ENCODE data around the gene COL8A1. TPM values are rescaled to one million over a fixed set of nuclear protein-coding genes. Genes with fewer than 3 reads are reported as not detected.

Gene COL8A1
- total RNA-seq, 2 experiments from 2014 or later, result not detected

DNA sequence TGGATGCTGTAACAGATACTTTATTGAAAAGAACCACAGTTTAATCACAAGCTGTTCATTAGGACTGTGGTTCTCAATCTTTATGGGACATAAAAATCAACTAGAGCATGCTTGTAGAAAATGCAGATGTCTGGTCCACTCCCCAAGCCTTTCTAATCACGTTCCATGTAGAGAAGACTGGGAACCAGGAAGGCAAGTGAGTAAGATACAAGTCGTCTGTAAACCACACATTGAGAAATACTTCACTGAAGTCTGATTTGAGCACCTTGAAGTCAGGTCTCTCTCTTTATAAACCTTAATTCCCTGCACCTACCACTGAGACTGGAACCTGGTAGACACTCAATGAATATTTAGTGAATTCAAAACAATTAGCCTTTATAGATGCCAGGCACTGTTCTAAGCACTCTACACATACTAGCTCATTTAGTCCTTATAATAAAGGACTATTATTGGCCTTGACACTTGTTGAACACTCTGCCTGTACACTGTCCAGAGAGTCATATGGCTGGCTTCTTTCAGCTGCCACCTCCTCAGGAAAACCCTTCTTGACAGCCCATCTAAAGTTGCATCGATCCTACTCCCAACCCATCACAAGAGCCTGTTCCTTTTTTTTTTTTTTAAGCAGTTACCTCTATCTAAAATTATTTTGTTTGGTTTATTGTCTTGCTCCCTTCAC is 120.2 kb downstream of the COL8A1 start:
- ChIA-PET CTCF (no interaction called here), POLR2A (no interaction called here)
- intact Hi-C loops (cut with micrococcal nuclease), result loop anchor here (10.0 kb wide), 1 partner anchor 114 kb away; no protein-coding TSS in a partner anchor
- no peaks in the 10 kb centered on the region for H3K27me3 Mint-ChIP-seq
- DNase-seq, result no peak
- H3K36me3 Mint-ChIP-seq, result no peaks in the 10 kb centered on the region
- H3K4me1 Mint-ChIP-seq (ENCODE audit: low read depth), result no peaks in the 10 kb centered on the region
- H3K9me3 Mint-ChIP-seq, result no peaks in the 10 kb centered on the region
- no peak overlapping the region for H3K4me3 Mint-ChIP-seq
- no peak overlapping the region for H3K27ac Mint-ChIP-seq

DNA sequence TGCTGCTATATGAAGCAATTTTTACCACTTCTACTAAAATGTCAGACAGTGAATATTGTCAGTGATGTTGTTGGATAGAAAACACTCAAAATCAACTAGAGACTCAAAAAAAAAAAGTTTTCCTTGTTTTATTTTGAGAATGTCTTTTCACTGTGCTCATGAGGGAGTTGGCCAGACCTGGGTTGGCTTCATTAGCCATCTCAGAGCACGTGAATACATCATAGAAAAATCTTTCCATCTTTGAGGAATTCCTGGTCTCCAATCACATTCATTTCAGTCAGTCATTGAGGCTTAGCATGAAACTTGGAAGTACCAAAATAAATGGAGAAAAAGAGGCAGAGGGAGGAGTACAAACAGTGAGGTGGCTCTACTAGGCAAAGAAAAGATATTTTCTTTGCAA is 121.6 kb downstream of the COL8A1 start:
- Mint-ChIP-seq H3K4me1 (ENCODE audit: low read depth) (no peaks in the 10 kb centered on the region), H3K4me3 (no peak overlapping the region), H3K9me3 (no peaks in the 10 kb centered on the region), H3K27me3 (no peaks in the 10 kb centered on the region), H3K36me3 (no peaks in the 10 kb centered on the region), H3K27ac (no peak overlapping the region)
- CTCF ChIA-PET, result no interaction called here
- POLR2A ChIA-PET, result no interaction called here
- intact Hi-C loops (cut with micrococcal nuclease), result no loop called here
- DNase-seq, result no peak

DNA sequence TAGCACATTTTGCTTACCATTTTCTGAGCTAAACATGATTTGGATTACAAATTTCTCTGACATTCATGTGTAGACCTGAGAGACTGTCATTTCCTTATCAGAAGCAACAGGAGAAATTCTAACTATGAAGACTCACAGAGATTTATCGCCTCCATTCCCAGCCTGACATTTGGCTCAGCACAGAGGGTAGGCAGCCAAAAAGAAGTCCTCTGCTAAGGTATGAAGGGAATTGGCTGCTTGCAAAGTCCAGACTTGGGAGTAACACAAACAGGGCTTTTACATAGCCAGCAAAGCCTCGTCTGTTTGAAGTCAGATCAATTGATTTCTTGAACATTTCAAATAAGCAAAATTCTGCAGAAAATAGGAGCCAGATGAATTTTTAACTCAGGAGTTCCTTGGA is 122.2 kb downstream of the COL8A1 start:
- H3K27ac Mint-ChIP-seq, result no peak overlapping the region
- ChIA-PET POLR2A (no interaction called here), CTCF (interaction anchor here (1.1 kb wide), 1 partner anchor 945 kb away, joined by 3 read pairs; no protein-coding TSS in a partner anchor)
- no peaks in the 10 kb centered on the region for H3K4me1 Mint-ChIP-seq (ENCODE audit: low read depth)
- H3K9me3 Mint-ChIP-seq, result no peaks in the 10 kb centered on the region
- H3K27me3 Mint-ChIP-seq, result no peaks in the 10 kb centered on the region
- intact Hi-C loops (cut with micrococcal nuclease), result no loop called here
- H3K4me3 Mint-ChIP-seq, result no peak overlapping the region
- no peak for DNase-seq
- no peaks in the 10 kb centered on the region for H3K36me3 Mint-ChIP-seq

DNA sequence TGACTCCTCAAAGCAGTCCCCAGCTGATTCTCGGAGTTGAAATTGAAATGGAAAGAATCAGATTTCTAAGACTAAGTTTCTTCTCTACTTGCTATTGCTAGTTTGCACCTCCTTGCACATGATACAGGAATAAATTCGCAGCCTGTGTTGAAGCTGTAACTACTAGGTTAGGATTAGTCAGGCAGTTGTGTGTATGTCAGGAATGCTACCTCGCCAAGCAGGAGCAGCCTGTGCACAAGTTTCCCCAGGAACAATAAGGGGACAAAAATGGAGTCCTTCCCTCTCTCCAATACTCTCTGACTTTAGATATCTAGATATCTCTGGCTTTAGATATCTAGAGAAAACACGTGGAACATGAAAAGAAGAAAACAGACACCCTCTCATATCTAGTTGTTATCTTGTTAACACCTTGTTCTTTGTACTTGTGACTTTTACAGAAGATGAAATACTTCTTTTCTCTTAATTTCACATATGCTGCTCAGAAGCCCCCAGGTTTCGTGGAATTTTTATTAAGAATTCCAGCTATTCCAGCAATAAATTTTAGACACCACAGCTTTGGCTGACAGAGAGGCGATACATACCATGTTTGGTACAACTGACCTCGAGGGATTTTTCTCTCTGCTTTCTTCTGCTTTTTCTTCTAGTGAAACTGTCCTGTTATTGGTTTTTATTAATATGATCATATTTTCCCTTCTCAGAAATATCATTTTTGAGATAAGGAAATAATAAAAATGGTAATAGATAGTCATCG is 123.2 kb downstream of the COL8A1 start:
- Mint-ChIP-seq H3K27me3 (no peaks in the 10 kb centered on the region), H3K27ac (no peak overlapping the region), H3K4me1 (ENCODE audit: low read depth) (no peaks in the 10 kb centered on the region), H3K36me3 (no peaks in the 10 kb centered on the region), H3K9me3 (no peaks in the 10 kb centered on the region), H3K4me3 (no peak overlapping the region)
- DNase-seq, result no peak
- intact Hi-C loops (cut with micrococcal nuclease), result no loop called here
- ChIA-PET CTCF (interaction anchor here (1.0 to 1.1 kb wide), 2 partner anchors 8 to 946 kb away, joined by 3 to 4 read pairs; no protein-coding TSS in a partner anchor), POLR2A (no interaction called here)

DNA sequence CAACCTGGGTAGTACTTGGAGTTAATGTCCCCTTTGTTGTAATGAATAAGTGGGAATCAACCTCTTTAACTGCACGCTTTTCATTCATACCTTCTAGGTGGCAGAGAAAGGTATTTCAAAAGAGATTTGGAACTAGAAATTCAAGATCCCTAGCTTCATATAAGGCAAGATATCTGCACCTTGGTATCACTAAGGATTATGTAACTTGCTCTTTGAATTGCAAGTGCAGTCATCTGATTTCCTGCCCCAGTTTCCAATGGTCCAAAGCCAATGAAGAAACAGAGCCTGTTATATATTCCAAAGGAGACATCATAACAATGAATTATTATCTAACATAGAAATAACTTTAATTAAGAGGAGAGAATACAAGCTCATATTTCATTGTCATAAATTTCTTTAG is 124.5 kb downstream of the COL8A1 start:
- Mint-ChIP-seq H3K4me3 (no peak overlapping the region), H3K27me3 (no peaks in the 10 kb centered on the region), H3K9me3 (no peaks in the 10 kb centered on the region), H3K4me1 (ENCODE audit: low read depth) (no peaks in the 10 kb centered on the region), H3K36me3 (no peaks in the 10 kb centered on the region), H3K27ac (no peak overlapping the region)
- POLR2A ChIA-PET, result no interaction called here
- CTCF ChIA-PET, result interaction anchor here (1.0 kb wide), 1 partner anchor 10 kb away, joined by 4 read pairs; no protein-coding TSS in a partner anchor
- intact Hi-C loops (cut with micrococcal nuclease), result no loop called here
- DNase-seq, result no peak

DNA sequence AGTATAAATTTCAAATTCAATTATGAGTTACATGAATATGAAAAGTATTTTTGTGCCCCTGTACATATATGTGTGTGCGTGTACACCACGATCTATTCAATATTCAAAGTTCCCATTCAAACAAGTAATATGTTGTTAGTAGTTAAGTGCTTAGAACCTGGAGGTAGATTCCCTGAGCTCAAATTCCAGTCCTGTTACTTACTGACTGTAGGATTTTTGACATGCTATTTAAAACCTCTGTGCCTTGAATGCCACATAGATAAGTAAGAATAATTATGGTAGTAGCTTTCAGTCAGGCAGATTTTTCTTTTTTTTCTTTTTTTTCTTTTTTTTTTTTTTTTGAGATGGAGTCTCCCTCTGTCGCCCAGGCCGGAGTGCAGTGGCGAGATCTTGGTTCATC is 126.0 kb downstream of the COL8A1 start:
- H3K36me3 Mint-ChIP-seq, result no peaks in the 10 kb centered on the region
- no peaks in the 10 kb centered on the region for H3K27me3 Mint-ChIP-seq
- no peaks in the 10 kb centered on the region for H3K4me1 Mint-ChIP-seq (ENCODE audit: low read depth)
- intact Hi-C loops (cut with micrococcal nuclease), result no loop called here
- H3K9me3 Mint-ChIP-seq, result no peaks in the 10 kb centered on the region
- no peak overlapping the region for H3K4me3 Mint-ChIP-seq
- ChIA-PET CTCF (interaction anchor here (0.6 kb wide), 1 partner anchor 39 kb away, joined by 3 read pairs; no protein-coding TSS in a partner anchor), POLR2A (no interaction called here)
- no peak for DNase-seq
- no peak overlapping the region for H3K27ac Mint-ChIP-seq

DNA sequence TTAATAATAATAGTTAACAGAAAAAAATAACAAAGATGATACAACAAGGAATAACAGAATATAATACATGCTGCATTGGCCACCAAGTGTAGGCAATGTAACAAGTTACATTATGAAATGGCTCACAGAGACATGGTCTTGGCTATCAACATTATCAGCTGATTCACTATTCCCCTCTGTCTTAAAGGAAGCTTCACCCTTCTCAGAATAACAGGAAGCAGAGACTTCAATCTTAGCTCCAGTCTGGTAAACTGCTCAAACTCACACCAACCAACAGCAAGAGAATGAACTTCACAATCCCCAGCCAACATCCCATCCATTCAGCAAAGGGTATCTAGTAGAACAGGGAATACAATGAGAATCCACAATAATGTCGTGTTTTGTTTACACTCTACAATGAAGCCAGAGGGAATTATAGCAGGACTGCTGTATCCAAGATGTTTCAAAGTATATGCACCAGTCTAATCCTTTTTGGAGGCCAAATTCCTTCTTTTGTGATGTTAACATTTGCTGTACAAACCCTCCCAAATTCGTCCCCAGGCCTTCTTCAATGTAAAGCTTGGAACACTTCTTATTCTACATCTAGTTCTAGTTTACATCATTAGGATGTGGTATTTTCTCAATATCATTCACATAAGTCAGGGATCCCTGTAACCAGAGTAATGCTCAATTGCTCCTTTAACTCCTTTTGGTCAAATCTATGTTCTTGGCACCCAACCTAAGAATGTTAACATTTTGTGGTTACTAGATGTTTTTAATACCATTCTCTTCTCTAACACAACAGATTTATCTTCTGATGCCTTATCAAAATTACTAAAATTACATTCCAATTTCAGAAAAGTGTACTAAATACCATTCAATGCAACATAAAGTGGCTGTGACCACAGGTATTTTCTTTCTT is 126.9 kb downstream of the COL8A1 start:
- H3K4me3 Mint-ChIP-seq, result no peak overlapping the region
- no peak overlapping the region for H3K27ac Mint-ChIP-seq
- ChIA-PET CTCF (interaction anchor here (0.6 kb wide), 1 partner anchor 38 kb away, joined by 3 read pairs; no protein-coding TSS in a partner anchor), POLR2A (no interaction called here)
- DNase-seq, result no peak
- intact Hi-C loops (cut with micrococcal nuclease), result no loop called here
- no peaks in the 10 kb centered on the region for H3K9me3 Mint-ChIP-seq
- H3K27me3 Mint-ChIP-seq, result no peaks in the 10 kb centered on the region
- no peaks in the 10 kb centered on the region for H3K36me3 Mint-ChIP-seq
- no peaks in the 10 kb centered on the region for H3K4me1 Mint-ChIP-seq (ENCODE audit: low read depth)

DNA sequence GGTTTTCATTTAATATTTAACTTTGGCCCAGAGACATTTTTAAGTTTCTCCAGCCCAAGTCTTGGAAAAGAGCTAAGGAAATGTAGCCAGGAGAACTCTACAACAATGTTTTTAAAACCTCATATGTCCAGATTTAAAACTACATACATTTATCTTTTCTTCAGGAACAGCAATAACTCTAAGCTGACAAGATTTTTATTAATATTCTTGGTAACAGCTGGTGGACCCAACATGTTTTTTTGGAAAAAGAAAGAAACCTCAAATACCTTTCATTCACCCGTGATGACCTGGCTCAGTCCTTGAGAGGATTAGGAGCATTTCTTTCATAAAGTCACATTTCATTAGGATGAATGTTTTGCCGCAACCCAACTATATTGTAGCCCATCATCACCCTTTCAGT is 128.9 kb downstream of the COL8A1 start:
- ChIA-PET CTCF (no interaction called here), POLR2A (no interaction called here)
- Mint-ChIP-seq H3K27me3 (no peaks in the 10 kb centered on the region), H3K27ac (no peak overlapping the region), H3K4me3 (no peak overlapping the region), H3K9me3 (no peaks in the 10 kb centered on the region), H3K36me3 (no peaks in the 10 kb centered on the region), H3K4me1 (ENCODE audit: low read depth) (no peaks in the 10 kb centered on the region)
- DNase-seq, result no peak
- intact Hi-C loops (cut with micrococcal nuclease), result no loop called here

DNA sequence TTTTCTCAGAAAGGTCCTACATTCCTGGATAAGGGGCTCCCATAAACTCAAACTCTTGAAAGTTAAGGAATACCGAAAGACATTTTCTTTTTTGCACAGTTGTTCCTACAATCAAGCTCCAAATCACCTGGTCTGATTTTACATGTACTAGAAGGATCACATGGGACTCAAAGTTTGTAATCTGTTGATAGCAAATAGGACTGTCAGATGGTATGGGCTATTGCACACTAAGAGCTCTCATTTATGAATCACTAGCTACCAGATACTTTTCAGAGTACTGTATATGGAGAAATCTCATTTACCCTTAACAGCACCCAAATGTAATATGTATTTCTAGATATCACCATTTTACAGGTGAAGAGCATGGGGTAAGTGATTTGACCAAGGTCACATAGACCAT is 129.7 kb downstream of the COL8A1 start:
- Mint-ChIP-seq H3K27ac (no peak overlapping the region), H3K9me3 (no peaks in the 10 kb centered on the region)

DNA sequence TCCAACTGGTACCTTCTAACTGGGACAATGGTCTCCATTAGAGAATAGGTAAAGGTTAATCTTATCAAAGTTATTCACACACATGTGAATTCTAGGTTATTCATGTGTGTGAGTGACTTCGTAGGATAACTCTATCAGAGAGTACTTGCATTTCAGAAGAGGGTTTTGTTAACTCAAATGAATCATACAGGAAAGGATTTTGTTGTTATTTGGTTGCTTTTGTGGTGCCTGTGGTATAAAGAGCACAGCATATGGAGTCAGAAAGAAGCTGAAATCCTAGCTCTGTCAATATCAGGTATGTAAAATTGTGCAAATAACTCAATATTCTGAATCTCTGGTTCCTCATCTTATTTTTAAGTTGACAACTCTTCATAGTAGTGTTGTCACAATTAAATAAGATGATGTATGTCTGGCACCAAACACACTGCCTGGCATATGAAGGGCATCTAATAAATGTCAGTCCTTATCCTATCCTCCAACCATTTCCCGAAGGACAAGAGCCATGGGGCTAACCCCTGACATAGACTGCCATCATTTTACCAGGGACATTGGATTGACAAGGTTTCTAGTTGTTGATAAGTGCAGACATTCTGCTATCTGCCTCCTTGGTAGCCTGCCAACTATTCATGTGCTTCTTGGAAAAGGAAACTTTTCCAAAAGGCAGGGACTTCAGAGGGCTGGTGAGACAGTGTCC is 130.6 kb downstream of the COL8A1 start:
- POLR2A ChIA-PET, result no interaction called here
- H3K27me3 Mint-ChIP-seq, result no peaks in the 10 kb centered on the region
- H3K27ac Mint-ChIP-seq, result no peak overlapping the region
- DNase-seq, result no peak
- CTCF ChIA-PET, result interaction anchor here (0.8 kb wide), 1 partner anchor 15 kb away, joined by 3 read pairs; no protein-coding TSS in a partner anchor
- no peaks in the 10 kb centered on the region for H3K36me3 Mint-ChIP-seq
- H3K9me3 Mint-ChIP-seq, result no peaks in the 10 kb centered on the region
- intact Hi-C loops (cut with micrococcal nuclease), result no loop called here
- no peak overlapping the region for H3K4me3 Mint-ChIP-seq
- no peaks in the 10 kb centered on the region for H3K4me1 Mint-ChIP-seq (ENCODE audit: low read depth)

More for the DNA sequence above, 129.7 kb downstream of the COL8A1 start:
- Mint-ChIP-seq H3K4me3 (no peak overlapping the region), H3K4me1 (ENCODE audit: low read depth) (no peaks in the 10 kb centered on the region), H3K36me3 (no peaks in the 10 kb centered on the region), H3K27me3 (no peaks in the 10 kb centered on the region)
- POLR2A ChIA-PET, result no interaction called here
- CTCF ChIA-PET, result interaction anchor here (0.8 kb wide), 1 partner anchor 16 kb away, joined by 3 read pairs; no protein-coding TSS in a partner anchor
- DNase-seq, result no peak
- intact Hi-C loops (cut with micrococcal nuclease), result no loop called here

DNA sequence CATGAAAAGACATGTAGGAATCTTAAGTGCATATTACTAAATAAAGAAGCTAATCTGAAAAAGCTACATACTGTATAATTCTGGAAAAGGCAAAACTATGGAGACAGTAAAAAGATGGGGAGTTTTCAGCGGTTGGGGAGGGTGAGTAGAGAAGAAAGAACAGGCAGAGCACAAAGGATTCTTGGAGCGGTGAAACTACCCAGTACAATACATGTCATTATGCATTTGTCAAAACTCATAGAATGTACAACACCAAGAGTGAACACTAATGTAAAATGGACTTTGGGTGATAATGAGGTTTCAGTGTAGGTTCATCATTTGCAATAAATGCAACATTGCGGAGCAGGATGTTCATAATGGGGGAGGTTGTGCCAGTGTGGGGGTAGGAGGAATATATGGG is 133.8 kb downstream of the COL8A1 start:
- Mint-ChIP-seq H3K4me3 (no peak overlapping the region), H3K4me1 (ENCODE audit: low read depth) (peaks cover 2% of the 10 kb centered on the region), H3K27ac (no peak overlapping the region), H3K9me3 (no peaks in the 10 kb centered on the region), H3K36me3 (no peaks in the 10 kb centered on the region), H3K27me3 (peaks cover 6% of the 10 kb centered on the region)
- DNase-seq, result no peak
- intact Hi-C loops (cut with micrococcal nuclease), result no loop called here
- ChIA-PET POLR2A (no interaction called here), CTCF (no interaction called here)

DNA sequence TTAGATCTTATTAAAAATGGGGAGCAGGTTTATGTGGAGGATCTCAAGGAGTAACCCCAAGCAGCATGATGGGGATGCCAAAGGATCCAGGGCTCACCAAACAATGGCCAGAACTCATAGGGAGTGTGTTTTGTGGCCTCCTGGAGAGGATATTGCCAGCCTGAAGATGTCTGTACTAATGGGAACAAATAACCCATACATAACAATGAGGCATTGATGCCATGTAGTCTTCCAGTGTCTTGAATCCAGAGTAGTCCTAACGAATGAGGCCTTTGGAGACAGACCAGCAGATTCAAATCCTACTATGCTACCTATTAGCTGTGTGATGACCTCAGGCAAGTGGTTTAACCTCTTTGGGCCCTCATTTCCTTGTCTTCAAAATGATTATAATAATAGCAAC is 134.3 kb downstream of the COL8A1 start:
- Mint-ChIP-seq H3K4me1 (ENCODE audit: low read depth) (peaks cover 2% of the 10 kb centered on the region), H3K4me3 (no peak overlapping the region), H3K9me3 (no peaks in the 10 kb centered on the region), H3K36me3 (no peaks in the 10 kb centered on the region), H3K27ac (no peak overlapping the region), H3K27me3 (peaks cover 6% of the 10 kb centered on the region)
- intact Hi-C loops (cut with micrococcal nuclease), result no loop called here
- DNase-seq, result no peak
- ChIA-PET POLR2A (no interaction called here), CTCF (no interaction called here)
